A549 (cell line): ENCODE results near the gene TMEM266.

ENCODE experiments used
- RAD21 ChIP-seq, 2 experiments: fragments of >200 bp in 1 of 2; sonication (Bioruptor Twin) in 1 of 2; formaldehyde crosslinking in 1 of 2; IDR thresholded peaks in 1 of 2; conservative IDR thresholded peaks in 1 of 2; 2 replicates in 1 of 2; 3 replicates in 1 of 2; pipeline ENCODE4 v1.6.1; 2012 to 2018; ENCODE audit warnings: inconsistent platforms in 1 of 2
- TF ChIP-seq, protein P1 (sequence below): IDR thresholded peaks from 2 replicates; pipeline ENCODE4 v1.6.1; 2012

DNA sequence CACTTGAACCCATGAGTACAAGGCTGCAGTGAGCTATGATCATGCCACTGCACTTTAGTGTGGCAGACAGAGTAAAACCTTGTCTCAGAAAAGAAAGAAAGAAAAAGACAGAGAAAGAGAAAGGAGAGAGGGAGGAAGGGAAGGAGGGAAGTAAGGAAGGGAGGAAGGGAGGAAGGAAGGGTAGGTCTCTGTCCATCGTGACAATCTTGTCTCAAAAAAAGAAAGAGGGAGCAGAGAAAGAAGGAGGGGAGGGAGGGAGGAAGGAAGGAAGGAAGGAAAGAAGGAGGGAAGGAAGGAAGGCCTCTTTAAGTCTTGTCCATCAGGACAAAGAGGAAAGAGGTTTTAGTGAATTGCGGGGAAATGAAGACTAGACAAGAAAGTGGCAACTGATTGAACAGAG lies 129.3 kb downstream of the TMEM266 start:
- no peak for TF ChIP-seq RAD21 (conservative IDR thresholded peaks at IDR 0.05 in 1 of 2, IDR thresholded peaks at IDR 0.05 in 1 of 2)
- TF ChIP-seq, protein P1, sequence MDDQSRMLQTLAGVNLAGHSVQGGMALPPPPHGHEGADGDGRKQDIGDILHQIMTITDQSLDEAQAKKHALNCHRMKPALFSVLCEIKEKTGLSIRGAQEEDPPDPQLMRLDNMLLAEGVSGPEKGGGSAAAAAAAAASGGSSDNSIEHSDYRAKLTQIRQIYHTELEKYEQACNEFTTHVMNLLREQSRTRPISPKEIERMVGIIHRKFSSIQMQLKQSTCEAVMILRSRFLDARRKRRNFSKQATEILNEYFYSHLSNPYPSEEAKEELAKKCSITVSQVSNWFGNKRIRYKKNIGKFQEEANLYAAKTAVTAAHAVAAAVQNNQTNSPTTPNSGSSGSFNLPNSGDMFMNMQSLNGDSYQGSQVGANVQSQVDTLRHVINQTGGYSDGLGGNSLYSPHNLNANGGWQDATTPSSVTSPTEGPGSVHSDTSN, result no peak
